Activated B cell treated with CpG ODN at 0.5 μM for 24 hours (primary cell): ENCODE measurements around the gene LOXHD1. TPM values are rescaled to one million over a fixed set of nuclear protein-coding genes. Genes with fewer than 3 reads are reported as not detected.

Experiments
- ATAC-seq: fragments of 200-7000 bp; cut with Tn5 transposase; one replicate; pipeline ENCODE4 v1.10.0; 2021; ENCODE audit warnings: low read depth, mild to moderate bottlenecking, moderate library complexity
- CTCF ChIA-PET: fragments of 350-600 bp; sonication (Branson Sonifier 250); formaldehyde crosslinking; loops from one replicate; lab custom pipeline; 2021; ENCODE audit warnings: antibody characterized with exemption; lab: Charles Lee
- POLR2A ChIA-PET: fragments of 350-600 bp; sonication (Branson Sonifier 250); formaldehyde crosslinking; loops from one replicate; lab custom pipeline; 2021; ENCODE audit warnings: antibody characterized with exemption; lab: Charles Lee
- DNase-seq: peaks from one replicate; pipeline ENCODE4 v3.0.0; 2022
- H3K27ac Mint-ChIP-seq: one replicate; pipeline ENCODE4 v1.8.0; 2020; ENCODE audit warnings: mixed read lengths
- H3K27me3 Mint-ChIP-seq: one replicate; pipeline ENCODE4 v1.8.0; 2021; ENCODE audit warnings: mixed read lengths
- H3K36me3 Mint-ChIP-seq: one replicate; pipeline ENCODE4 v1.8.0; 2021; ENCODE audit warnings: low read depth, mixed read lengths
- H3K4me1 Mint-ChIP-seq: one replicate; pipeline ENCODE4 v1.8.0; 2021; ENCODE audit warnings: mixed read lengths
- H3K4me3 Mint-ChIP-seq: one replicate; pipeline ENCODE4 v1.8.0; 2020; ENCODE audit warnings: mild to moderate bottlenecking, mixed read lengths
- H3K9me3 Mint-ChIP-seq: one replicate; pipeline ENCODE4 v1.8.0; 2020; ENCODE audit warnings: mixed read lengths
- intact Hi-C: fragments of 100-400 bp; cut with micrococcal nuclease; formaldehyde crosslinking; loops from one replicate; pipeline ENCODE4 v1.15.1; 2024
- total RNA-seq: library from RNA; stranded (reverse); gene quantifications from 2 replicates; pipeline ENCODE4 v1.2.3, GENCODE V29; 2022
- TF ChIP-seq, protein P1 (sequence below): fragments of 200-600 bp; IDR thresholded peaks from one replicate; pipeline ENCODE4 v1.8.0; 2022; ENCODE audit warnings: antibody characterized with exemption, mild to moderate bottlenecking

LOXHD1 gene
- total RNA-seq, 1 donor from 2014 or later = not detected

DNA sequence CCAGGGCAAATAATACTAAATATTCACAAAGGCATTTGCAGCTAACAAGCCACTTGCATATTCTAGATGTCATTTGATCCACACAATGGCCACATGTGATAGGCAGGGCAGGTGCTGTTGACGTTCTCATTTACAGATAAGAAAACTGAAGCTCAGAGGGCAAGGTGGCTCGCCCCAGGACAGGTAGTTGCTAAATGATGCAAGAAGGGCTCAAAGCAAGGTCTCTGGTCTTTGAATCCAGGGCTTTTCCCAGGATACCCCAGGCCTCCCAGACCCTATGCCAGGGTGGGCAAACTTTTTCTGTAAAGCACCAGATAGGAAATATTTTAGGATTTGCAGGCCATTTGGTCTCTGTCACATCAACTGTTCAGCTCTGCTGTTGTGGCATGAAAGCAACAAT, 35.1 kb downstream of the LOXHD1 start:
- ChIA-PET CTCF (interaction anchor here (1.2 kb wide), 1 partner anchor 340 kb away, joined by 3 read pairs; no protein-coding TSS in a partner anchor), POLR2A (no interaction called here)

GRCh38 chr18:46621111-46621766, 35.8 kb downstream of the LOXHD1 start:
- Mint-ChIP-seq H3K27me3 (peaks cover 4% of the 10 kb centered on the region), H3K4me3 (no peak overlapping the region), H3K4me1 (peaks cover 2% of the 10 kb centered on the region), H3K9me3 (no peaks in the 10 kb centered on the region), H3K27ac (no peak overlapping the region), H3K36me3 (no peaks in the 10 kb centered on the region)
- no peak for ATAC-seq
- no peak for DNase-seq
- intact Hi-C loops = no loop called here
- TF ChIP-seq, protein P1, sequence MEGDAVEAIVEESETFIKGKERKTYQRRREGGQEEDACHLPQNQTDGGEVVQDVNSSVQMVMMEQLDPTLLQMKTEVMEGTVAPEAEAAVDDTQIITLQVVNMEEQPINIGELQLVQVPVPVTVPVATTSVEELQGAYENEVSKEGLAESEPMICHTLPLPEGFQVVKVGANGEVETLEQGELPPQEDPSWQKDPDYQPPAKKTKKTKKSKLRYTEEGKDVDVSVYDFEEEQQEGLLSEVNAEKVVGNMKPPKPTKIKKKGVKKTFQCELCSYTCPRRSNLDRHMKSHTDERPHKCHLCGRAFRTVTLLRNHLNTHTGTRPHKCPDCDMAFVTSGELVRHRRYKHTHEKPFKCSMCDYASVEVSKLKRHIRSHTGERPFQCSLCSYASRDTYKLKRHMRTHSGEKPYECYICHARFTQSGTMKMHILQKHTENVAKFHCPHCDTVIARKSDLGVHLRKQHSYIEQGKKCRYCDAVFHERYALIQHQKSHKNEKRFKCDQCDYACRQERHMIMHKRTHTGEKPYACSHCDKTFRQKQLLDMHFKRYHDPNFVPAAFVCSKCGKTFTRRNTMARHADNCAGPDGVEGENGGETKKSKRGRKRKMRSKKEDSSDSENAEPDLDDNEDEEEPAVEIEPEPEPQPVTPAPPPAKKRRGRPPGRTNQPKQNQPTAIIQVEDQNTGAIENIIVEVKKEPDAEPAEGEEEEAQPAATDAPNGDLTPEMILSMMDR = no peak
- ChIA-PET POLR2A (no interaction called here), CTCF (no interaction called here)

More for the DNA sequence above, 35.1 kb downstream of the LOXHD1 start:
- Mint-ChIP-seq H3K36me3 (no peaks in the 10 kb centered on the region), H3K4me3 (no peak overlapping the region), H3K4me1 (peaks cover 2% of the 10 kb centered on the region), H3K27ac (no peak overlapping the region), H3K27me3 (peaks cover 3% of the 10 kb centered on the region), H3K9me3 (no peaks in the 10 kb centered on the region)
- intact Hi-C loops = no loop called here
- DNase-seq (no peak), ATAC-seq (no peak)
- TF ChIP-seq, protein P1 = no peak

- DNase-seq = no peak
- intact Hi-C loops = no loop called here
- Mint-ChIP-seq H3K27ac (no peak overlapping the region), H3K9me3 (no peaks in the 10 kb centered on the region), H3K27me3 (peaks cover 3% of the 10 kb centered on the region), H3K4me3 (no peak overlapping the region), H3K4me1 (peaks cover 2% of the 10 kb centered on the region), H3K36me3 (no peaks in the 10 kb centered on the region)
- no peak for ATAC-seq
- ChIA-PET CTCF (no interaction called here), POLR2A (no interaction called here)
- TF ChIP-seq, protein P1 = no peak
Observed at GRCh38 chr18:46619559-46619958, 37.5 kb downstream of the LOXHD1 start.

GRCh38 chr18:46615720-46616119, 41.3 kb downstream of the LOXHD1 start:
- ChIA-PET POLR2A (no interaction called here), CTCF (no interaction called here)
- Mint-ChIP-seq H3K4me1 (no peaks in the 10 kb centered on the region), H3K36me3 (no peaks in the 10 kb centered on the region), H3K27me3 (peaks cover 8% of the 10 kb centered on the region), H3K9me3 (no peaks in the 10 kb centered on the region), H3K27ac (no peak overlapping the region), H3K4me3 (no peak overlapping the region)
- TF ChIP-seq, protein P1 = no peak
- intact Hi-C loops = no loop called here
- ATAC-seq = no peak
- no peak for DNase-seq

DNA sequence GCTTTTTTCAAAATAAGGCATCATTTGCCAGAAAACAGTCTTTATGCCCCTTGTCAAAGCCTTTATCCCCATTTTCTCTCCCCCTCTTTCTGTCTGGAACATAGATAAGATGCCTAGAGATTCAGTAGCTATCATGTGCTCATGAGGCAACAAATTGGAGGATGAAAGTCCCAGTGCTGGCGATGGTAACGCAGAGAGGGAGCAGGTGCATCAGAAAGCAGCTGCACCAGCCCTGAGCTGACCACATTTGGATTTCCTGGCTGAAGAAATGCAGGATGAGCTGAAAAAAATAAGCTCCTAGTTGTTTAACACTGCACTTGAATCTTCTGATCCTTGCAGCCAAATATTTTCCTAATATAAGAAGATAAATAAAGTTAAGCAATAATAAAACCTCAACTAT, 48.0 kb downstream of the LOXHD1 start:
- Mint-ChIP-seq H3K4me1 (no peaks in the 10 kb centered on the region), H3K36me3 (no peaks in the 10 kb centered on the region), H3K27me3 (peaks cover 18% of the 10 kb centered on the region), H3K9me3 (no peaks in the 10 kb centered on the region), H3K27ac (no peak overlapping the region), H3K4me3 (no peak overlapping the region)
- CTCF ChIA-PET = no interaction called here
- intact Hi-C loops = no loop called here
- TF ChIP-seq, protein P1 = no peak
- ATAC-seq (no peak), DNase-seq (no peak)
- POLR2A ChIA-PET = no interaction called here
